Transverse colon (tissue), 4 donors: ENCODE data around the gene MEX3C. TPM values are rescaled to one million over a fixed set of nuclear protein-coding genes. Genes with fewer than 3 reads are reported as not detected.

Experiments used
- DNase-seq: peaks from one replicate; pipeline ENCODE4 v3.0.0-alpha.2; 2019
- H3K27ac ChIP-seq, 4 donors: fragments of 200-600 bp; sonication (generic); 2 replicates each; pipeline ENCODE4 v1.5.1; 2016 to 2018; ENCODE audit warnings: inconsistent platforms in 4 of 4
- H3K27me3 ChIP-seq: fragments of 200-600 bp; sonication (generic); 2 replicates; pipeline ENCODE4 v1.5.1; 2017; ENCODE audit warnings: inconsistent platforms
- H3K36me3 ChIP-seq, 4 donors: fragments of 200-600 bp; sonication (generic); 2 replicates each; pipeline ENCODE4 v1.5.1; 2017 to 2019; ENCODE audit warnings: inconsistent platforms in 4 of 4
- H3K4me1 ChIP-seq, 4 donors: fragments of 200-600 bp; sonication (generic); 2 replicates each; pipeline ENCODE4 v1.5.1; 2017 to 2020; ENCODE audit warnings: inconsistent platforms in 4 of 4
- H3K4me3 ChIP-seq, 4 donors: fragments of 200-600 bp; sonication (generic); 1 replicate in 1 of 4; 2 replicates in 3 of 4; pipeline versions ENCODE4 v1.5.1 to v1.6.1; 2017 to 2019; ENCODE audit warnings: inconsistent platforms in 4 of 4
- H3K9me3 ChIP-seq, 2 donors: fragments of 200-600 bp; sonication (generic); 2 replicates each; pipeline ENCODE4 v1.5.1; 2017 to 2019; ENCODE audit warnings: inconsistent platforms in 2 of 2
- EP300 ChIP-seq: sonication (generic); formaldehyde crosslinking; IDR thresholded peaks from one replicate; pipeline ENCODE4 v1.6.1; 2017; ENCODE audit warnings: antibody characterized with exemption, low read depth
- POLR2A ChIP-seq: fragments of 450-650 bp; IDR thresholded peaks from one replicate; pipeline ENCODE4 v1.6.1; 2016; ENCODE audit warnings: antibody characterized with exemption, mild to moderate bottlenecking, moderate library complexity
- POLR2AphosphoS5 ChIP-seq, 3 donors: sonication (generic); formaldehyde crosslinking; IDR thresholded peaks; one replicate each; pipeline ENCODE4 v1.6.1; 2016; ENCODE audit warnings: antibody characterized with exemption in 3 of 3
- WGBS, 2 donors: methylation state at CpG; one replicate each; pipeline ENCODE4 v1.1.5; 2018; ENCODE audit warnings: low coverage in 1 of 2; 5-methylcytosine and 5-hydroxymethylcytosine counted together
- in situ Hi-C, 4 donors: fragments of 200-750 bp; cut with MboI; loops; one replicate each; pipeline versions ENCODE4 v1.15.0 to v1.15.1; 2017; ENCODE audit warnings: low sequenced_read_pairs in 3 of 4, low pct_ligation_motif_present in 1 of 4, low pct_unique_long_range_greater_than_20kb in 1 of 4
- intact Hi-C: fragments of 100-400 bp; cut with DNase I; formaldehyde crosslinking; loops from one replicate; pipeline ENCODE4 v1.15.1; 2023; ENCODE audit warnings: low total_unique reads
- total RNA-seq, 4 donors: library from RNA; depleted of rRNA; stranded (reverse); fragments of >200 nt; gene quantifications; one replicate each; pipeline ENCODE4 v1.1.0, GENCODE V29; 2016
- TF ChIP-seq, protein P1 (sequence below), 5 experiments: fragments of 200-600 bp in 3 of 5; fragments of 450-650 bp in 2 of 5; sonication (generic) in 3 of 5; IDR thresholded peaks; 1 replicate in 2 of 5; 2 replicates in 3 of 5; pipeline ENCODE4 v1.5.1; 2016 to 2017; ENCODE audit warnings: antibody characterized with exemption in 5 of 5, inconsistent platforms in 3 of 5, mild to moderate bottlenecking in 2 of 5, moderate library complexity in 1 of 5

Gene MEX3C
- total RNA-seq, 4 donors from 2014 or later = 11.3 to 27.8 (median 24.2) TPM

DNA sequence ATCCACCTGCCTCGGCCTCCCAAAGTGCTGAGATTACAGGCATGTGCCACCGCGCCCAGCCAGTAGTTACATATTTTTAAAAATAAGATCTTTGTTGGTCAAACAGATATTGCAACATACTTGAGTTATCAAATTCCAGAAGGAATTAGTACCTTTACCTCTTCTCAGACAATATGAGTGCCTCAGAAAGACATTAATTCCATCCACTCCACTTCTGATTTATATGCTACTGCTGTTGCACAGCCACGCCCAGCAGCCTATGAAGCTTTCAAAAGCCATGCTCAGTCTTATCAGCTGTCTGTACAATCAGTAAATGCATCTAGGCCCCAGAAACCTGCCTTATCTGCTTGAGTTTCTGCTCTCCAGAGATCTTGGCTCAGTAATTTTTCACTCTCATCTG, 47.8 kb downstream of the MEX3C start:
- H3K4me3 ChIP-seq = no peak overlapping the region
- no peak for DNase-seq
- in situ Hi-C loops (no loop called here), intact Hi-C loops (no loop called here)
- no peaks in the 10 kb centered on the region for H3K4me1 ChIP-seq
- H3K27ac ChIP-seq = no peak overlapping the region
- TF ChIP-seq POLR2A (no peak), EP300 (no peak), POLR2AphosphoS5 (IDR thresholded peaks at IDR 0.05) (no peak)
- TF ChIP-seq, protein P1, sequence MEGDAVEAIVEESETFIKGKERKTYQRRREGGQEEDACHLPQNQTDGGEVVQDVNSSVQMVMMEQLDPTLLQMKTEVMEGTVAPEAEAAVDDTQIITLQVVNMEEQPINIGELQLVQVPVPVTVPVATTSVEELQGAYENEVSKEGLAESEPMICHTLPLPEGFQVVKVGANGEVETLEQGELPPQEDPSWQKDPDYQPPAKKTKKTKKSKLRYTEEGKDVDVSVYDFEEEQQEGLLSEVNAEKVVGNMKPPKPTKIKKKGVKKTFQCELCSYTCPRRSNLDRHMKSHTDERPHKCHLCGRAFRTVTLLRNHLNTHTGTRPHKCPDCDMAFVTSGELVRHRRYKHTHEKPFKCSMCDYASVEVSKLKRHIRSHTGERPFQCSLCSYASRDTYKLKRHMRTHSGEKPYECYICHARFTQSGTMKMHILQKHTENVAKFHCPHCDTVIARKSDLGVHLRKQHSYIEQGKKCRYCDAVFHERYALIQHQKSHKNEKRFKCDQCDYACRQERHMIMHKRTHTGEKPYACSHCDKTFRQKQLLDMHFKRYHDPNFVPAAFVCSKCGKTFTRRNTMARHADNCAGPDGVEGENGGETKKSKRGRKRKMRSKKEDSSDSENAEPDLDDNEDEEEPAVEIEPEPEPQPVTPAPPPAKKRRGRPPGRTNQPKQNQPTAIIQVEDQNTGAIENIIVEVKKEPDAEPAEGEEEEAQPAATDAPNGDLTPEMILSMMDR (IDR thresholded peaks at IDR 0.05) = no peak
- no peaks in the 10 kb centered on the region for H3K27me3 ChIP-seq
- 70 to 91% methylated on average over 2 to 4 of the region's 4 CpGs for WGBS, 2 donors
- H3K36me3 ChIP-seq = no peaks in the 10 kb centered on the region
- H3K9me3 ChIP-seq = no peaks in the 10 kb centered on the region

DNA sequence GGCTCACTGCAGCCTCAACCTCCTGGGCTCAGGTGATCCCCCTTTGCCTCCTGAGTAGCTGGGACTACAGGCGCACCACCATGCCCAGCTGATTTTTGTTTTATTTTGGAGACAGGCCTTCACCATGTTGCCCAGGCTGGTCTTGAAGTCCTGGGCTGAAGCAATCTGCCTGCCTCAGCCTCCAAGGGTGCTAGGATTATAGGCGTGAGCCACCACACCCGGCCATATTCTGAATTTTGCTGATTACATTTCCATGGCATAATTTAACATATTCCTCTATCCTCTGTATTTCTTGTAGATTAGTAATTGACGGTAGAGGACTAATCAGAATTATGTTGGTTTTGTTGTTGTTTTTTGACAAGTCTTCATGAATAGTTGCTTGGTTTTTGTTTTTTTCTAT, 50.6 kb downstream of the MEX3C start:
- no peak overlapping the region for H3K4me3 ChIP-seq
- intact Hi-C loops (no loop called here), in situ Hi-C loops (no loop called here)
- DNase-seq = no peak
- H3K36me3 ChIP-seq = no peaks in the 10 kb centered on the region
- no peaks in the 10 kb centered on the region for H3K9me3 ChIP-seq
- H3K27ac ChIP-seq = no peak overlapping the region
- no peaks in the 10 kb centered on the region for H3K4me1 ChIP-seq
- H3K27me3 ChIP-seq = no peaks in the 10 kb centered on the region
- WGBS, 2 donors = 80 to 96% methylated on average over 4 of the region's 4 CpGs
- TF ChIP-seq POLR2A (no peak), POLR2AphosphoS5 (IDR thresholded peaks at IDR 0.05) (no peak), EP300 (no peak)
- TF ChIP-seq, protein P1 (IDR thresholded peaks at IDR 0.05) = no peak

DNA sequence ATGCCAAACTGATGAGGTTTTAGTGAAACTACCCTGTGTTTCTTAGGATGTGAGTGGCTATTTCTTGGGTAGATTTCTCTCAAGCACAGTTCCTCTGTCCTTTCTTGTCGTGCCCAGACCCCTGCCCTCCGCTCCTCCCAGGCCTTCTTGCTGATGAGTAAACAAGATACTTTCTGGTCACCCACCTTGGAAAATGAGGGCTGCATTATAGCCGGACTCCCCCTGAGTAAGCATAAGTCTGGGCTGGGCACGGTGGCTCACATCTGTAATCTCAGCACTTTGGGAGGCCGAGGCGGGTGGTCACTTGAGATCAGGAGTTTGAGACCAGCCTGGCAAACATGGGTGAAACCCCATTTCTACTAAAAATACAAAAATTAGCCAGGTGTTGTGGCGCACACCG, 58.5 kb downstream of the MEX3C start:
- H3K27ac ChIP-seq = no peak overlapping the region
- WGBS, 2 donors = 90 to 92% methylated on average over 2 to 8 of the region's 8 CpGs
- H3K9me3 ChIP-seq = no peaks in the 10 kb centered on the region
- H3K36me3 ChIP-seq = no peaks in the 10 kb centered on the region
- intact Hi-C loops = no loop called here
- H3K4me3 ChIP-seq = no peak overlapping the region
- no peaks in the 10 kb centered on the region for H3K27me3 ChIP-seq
- no peaks in the 10 kb centered on the region for H3K4me1 ChIP-seq
- TF ChIP-seq, protein P1 (IDR thresholded peaks at IDR 0.05) = no peak
- TF ChIP-seq POLR2AphosphoS5 (IDR thresholded peaks at IDR 0.05) (no peak), EP300 (no peak), POLR2A (no peak)
- in situ Hi-C loops = no loop called here
- no peak for DNase-seq

DNA sequence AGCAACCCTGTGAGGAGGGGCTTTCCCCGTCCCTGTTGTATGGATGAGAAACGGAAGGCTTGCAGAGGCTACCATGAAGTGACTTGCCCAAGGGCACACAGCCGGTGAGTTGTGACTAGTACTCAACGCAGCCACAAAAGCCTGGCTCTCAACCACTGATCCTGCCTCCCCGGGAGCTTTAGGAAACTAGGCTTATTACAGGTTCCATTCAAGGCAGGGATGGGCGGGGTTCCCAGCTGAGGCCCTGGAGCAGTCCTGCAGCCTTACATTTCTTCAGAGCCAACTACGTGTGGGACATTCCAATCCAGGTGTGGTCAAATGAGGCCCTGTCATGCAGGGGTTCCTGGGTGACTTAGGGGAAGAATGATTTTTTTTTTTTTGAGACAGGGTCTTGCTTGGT, 59.6 kb downstream of the MEX3C start:
- WGBS, 2 donors = 84% methylated on average over 7 of the region's 7 CpGs; no CpG with 5 or more reads in 1 of the 2 donors
- no peak overlapping the region for H3K4me3 ChIP-seq
- H3K9me3 ChIP-seq = no peaks in the 10 kb centered on the region
- no peaks in the 10 kb centered on the region for H3K4me1 ChIP-seq
- TF ChIP-seq POLR2A = no peak
- TF ChIP-seq EP300 = no peak
- TF ChIP-seq POLR2AphosphoS5 (IDR thresholded peaks at IDR 0.05) = no peak
- TF ChIP-seq, protein P1 (IDR thresholded peaks at IDR 0.05) = no peak
- no peak overlapping the region for H3K27ac ChIP-seq
- no peaks in the 10 kb centered on the region for H3K27me3 ChIP-seq
- no peaks in the 10 kb centered on the region for H3K36me3 ChIP-seq
- intact Hi-C loops = no loop called here
- no peak for DNase-seq
- in situ Hi-C loops = no loop called here
